Prostate gland (tissue), 2 donors: ENCODE measurements around the gene C6orf136. TPM values are rescaled to one million over a fixed set of nuclear protein-coding genes. Genes with fewer than 3 reads are reported as not detected.

ENCODE experiments used
- DNase-seq: peaks from one replicate; pipeline ENCODE4 v3.0.0-alpha.2; 2019; ENCODE audit warnings: low spot score
- H3K27ac ChIP-seq, 2 donors: fragments of 200-600 bp; sonication (generic); 2 replicates each; pipeline ENCODE4 v1.5.1; 2017 to 2019
- H3K27me3 ChIP-seq: fragments of 200-600 bp; sonication (generic); replicated peaks from 2 replicates; pipeline ENCODE4 v1.5.1; 2019; ENCODE audit not compliant: insufficient read depth
- H3K36me3 ChIP-seq, 2 donors: fragments of 200-600 bp; sonication (generic); 1 replicate in 1 of 2; 2 replicates in 1 of 2; pipeline versions ENCODE4 v1.5.1 to v1.8.1; 2017 to 2019
- H3K4me1 ChIP-seq: fragments of 200-600 bp; sonication (generic); replicated peaks from 2 replicates; pipeline ENCODE4 v1.5.1; 2019
- H3K4me3 ChIP-seq, 2 donors: fragments of 200-600 bp; sonication (generic); 2 replicates each; pipeline ENCODE4 v1.5.1; 2017 to 2019
- H3K9me3 ChIP-seq: fragments of 200-600 bp; sonication (generic); 2 replicates; pipeline ENCODE4 v1.5.1; 2017
- POLR2A ChIP-seq: fragments of 450-650 bp; IDR thresholded peaks from one replicate; pipeline ENCODE4 v1.6.1; 2016; ENCODE audit warnings: antibody characterized with exemption, mild to moderate bottlenecking
- POLR2AphosphoS5 ChIP-seq: sonication (generic); formaldehyde crosslinking; IDR thresholded peaks from one replicate; pipeline ENCODE4 v1.6.1; 2017; ENCODE audit warnings: antibody characterized with exemption
- WGBS: methylation state at CpG from one replicate; pipeline ENCODE4 v1.1.5; 2018; 5-methylcytosine and 5-hydroxymethylcytosine counted together
- intact Hi-C: fragments of 100-400 bp; cut with DNase I; formaldehyde crosslinking; loops from one replicate; pipeline ENCODE4 v1.14.2; 2022
- total RNA-seq, 2 donors: library from RNA; depleted of rRNA; stranded (reverse); fragments of >200 nt; gene quantifications; one replicate each; pipeline ENCODE4 v1.1.0, GENCODE V29; 2016
- TF ChIP-seq, protein P1 (sequence below), 4 experiments: fragments of 200-600 bp in 2 of 4; fragments of 450-650 bp in 2 of 4; sonication (generic) in 2 of 4; IDR thresholded peaks; 1 replicate in 3 of 4; 2 replicates in 1 of 4; pipeline ENCODE4 v1.5.1; 2016 to 2019; ENCODE audit warnings: antibody characterized with exemption in 4 of 4, mild to moderate bottlenecking in 2 of 4, moderate library complexity in 2 of 4

C6orf136 gene
- total RNA-seq, 2 donors from 2014 or later, result 12.8 to 18.5 TPM

DNA sequence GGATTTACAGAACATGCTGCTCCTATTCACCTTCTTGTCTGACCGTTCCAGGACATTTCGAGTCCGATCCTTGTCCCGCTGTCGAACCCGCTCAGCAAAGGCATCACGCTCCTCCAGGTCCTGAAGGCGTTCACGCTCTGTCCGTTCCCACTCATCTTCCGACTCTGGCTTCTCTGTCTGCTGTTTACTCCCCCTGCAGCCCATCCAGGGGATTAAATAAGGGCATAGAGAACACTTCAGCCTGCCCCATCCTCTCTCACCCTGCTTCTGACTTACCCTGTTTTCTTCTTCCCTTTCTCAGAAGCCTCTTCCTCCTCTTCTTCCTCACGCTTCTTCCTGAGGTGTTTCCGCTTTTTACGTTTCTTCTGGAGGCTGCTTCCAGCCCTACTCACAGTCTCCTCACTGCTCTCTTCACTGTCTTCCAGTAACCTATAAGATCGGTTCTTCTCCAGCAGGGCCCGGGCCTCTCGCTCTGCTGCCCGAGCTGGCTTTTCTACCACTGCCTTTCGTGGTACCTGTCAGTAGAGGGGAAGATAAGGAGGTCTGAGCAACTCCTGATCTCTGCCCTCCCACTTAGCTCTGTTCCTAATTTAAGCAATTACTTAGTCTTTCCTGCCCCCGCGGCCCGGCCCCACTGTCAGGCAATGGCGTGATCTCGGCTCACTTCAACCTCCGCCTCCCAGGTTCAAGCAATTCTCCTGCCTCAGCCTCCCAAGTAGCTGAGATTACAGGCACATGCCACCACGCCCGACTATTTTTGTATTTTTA lies 24.0 kb downstream of the C6orf136 start:
- intact Hi-C loops, result no loop called here
- Histone ChIP-seq H3K4me1 (no peaks in the 10 kb centered on the region), H3K27me3 (no peaks in the 10 kb centered on the region), H3K4me3 (no peak overlapping the region), H3K36me3 (peaks cover 6% of the 10 kb centered on the region in 2 donors), H3K9me3 (no peaks in the 10 kb centered on the region), H3K27ac (no peak overlapping the region)
- no peak for DNase-seq
- no peak for TF ChIP-seq POLR2A
- no peak for TF ChIP-seq POLR2AphosphoS5
- TF ChIP-seq, protein P1, sequence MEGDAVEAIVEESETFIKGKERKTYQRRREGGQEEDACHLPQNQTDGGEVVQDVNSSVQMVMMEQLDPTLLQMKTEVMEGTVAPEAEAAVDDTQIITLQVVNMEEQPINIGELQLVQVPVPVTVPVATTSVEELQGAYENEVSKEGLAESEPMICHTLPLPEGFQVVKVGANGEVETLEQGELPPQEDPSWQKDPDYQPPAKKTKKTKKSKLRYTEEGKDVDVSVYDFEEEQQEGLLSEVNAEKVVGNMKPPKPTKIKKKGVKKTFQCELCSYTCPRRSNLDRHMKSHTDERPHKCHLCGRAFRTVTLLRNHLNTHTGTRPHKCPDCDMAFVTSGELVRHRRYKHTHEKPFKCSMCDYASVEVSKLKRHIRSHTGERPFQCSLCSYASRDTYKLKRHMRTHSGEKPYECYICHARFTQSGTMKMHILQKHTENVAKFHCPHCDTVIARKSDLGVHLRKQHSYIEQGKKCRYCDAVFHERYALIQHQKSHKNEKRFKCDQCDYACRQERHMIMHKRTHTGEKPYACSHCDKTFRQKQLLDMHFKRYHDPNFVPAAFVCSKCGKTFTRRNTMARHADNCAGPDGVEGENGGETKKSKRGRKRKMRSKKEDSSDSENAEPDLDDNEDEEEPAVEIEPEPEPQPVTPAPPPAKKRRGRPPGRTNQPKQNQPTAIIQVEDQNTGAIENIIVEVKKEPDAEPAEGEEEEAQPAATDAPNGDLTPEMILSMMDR (IDR thresholded peaks at IDR 0.05), result no peak
- 84% methylated on average over 27 of the region's 27 CpGs for WGBS

DNA sequence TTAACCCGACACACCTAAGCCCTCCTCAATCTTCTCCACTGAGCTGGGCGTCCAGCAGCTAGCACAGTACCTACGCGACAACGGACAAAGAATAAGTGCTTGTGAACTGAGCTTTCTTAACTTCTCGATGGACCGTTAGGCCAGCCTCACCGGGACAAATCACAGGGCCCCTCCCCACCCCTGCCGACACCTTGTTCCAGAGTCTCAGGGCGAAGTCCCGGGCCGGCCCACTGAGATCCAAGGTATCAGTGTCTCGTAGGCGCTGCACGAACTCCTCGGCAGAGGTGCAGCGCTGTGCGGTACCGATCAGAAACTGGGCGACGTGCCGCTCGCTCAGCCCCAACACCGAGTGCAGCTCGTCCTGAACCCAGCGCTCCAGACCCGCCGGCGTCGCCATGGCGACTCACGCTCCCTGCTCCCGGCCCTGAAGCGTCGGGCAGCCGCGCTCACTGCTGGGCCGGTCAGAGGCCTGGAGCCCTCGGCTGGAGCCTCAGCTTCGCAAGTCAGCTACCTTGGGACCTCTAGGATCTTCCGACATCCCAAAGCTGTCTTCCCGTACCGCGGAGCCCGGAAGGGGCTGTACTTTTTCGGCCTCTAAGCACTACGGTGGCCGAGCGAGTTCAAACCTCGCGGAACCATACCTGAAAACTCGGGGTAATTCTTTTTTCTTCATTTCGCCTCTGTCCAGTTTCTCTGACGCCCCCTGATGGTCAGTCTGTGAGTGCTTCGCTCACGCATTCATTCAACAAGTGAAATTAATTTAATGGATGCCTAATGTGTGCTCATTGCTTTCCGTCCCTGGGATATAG lies 25.7 kb downstream of the C6orf136 start, which contains the start of gene DHX16:
Gene DHX16, minus strand, starts transcription at position 562 of the 809 bp plus-strand sequence. Its CDS starts 165 bp downstream, at position 397.
- H3K27me3 ChIP-seq, result no peaks in the 10 kb centered on the region
- H3K27ac ChIP-seq, result peak within 1 kb of the TSS; percentile 62 to 70
- H3K4me3 ChIP-seq, result peak within 1 kb of the TSS; percentile 70 to 88
- H3K36me3 ChIP-seq, result peaks cover 6 to 17% of the 10 kb centered on the region in 2 donors
- TF ChIP-seq, protein P1 (IDR thresholded peaks at IDR 0.05), result peak; percentile 82 to 94 (median 92)
- TF ChIP-seq POLR2AphosphoS5 (peak; percentile 99), POLR2A (peak; percentile 40)
- DNase-seq, result peak; percentile 94
- intact Hi-C loops, result no loop called here
- no peaks in the 10 kb centered on the region for H3K9me3 ChIP-seq
- WGBS, result under 1% methylated on average over 57 of the region's 57 CpGs
- no peaks in the 10 kb centered on the region for H3K4me1 ChIP-seq

DNA sequence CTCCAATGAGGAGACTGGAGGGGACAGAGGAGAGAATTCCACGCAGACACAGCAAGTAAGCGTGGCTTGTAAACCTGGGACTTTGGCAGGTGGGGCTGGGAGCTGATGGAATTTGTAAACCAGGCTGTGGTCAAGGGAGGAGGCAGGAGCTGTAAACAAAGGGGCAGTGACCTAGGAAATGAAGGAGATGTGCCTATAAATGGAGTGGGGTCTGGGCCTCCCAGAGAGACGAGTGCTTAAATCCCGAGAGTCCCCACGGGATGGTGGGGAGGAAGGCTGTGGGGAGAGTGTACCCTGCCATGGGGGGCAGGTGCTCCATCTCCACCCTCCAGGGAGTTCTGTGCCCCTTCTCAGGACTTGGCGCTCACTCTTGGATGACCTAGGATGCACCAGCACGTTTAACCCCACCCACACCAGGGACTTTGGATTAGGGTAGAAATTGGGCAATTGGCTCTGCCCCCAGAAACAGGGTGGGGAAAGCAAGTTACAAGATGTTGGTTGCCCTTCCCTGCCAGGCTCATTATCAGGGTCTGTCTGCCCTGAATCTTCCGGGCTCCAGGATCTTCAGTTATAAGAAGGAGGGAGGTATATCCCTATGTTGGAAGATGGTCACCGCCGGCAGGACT lies 29.8 kb downstream of the C6orf136 start:
- Histone ChIP-seq H3K27ac (no peak overlapping the region), H3K4me1 (no peaks in the 10 kb centered on the region), H3K36me3 (peaks cover 0 to 11% of the 10 kb centered on the region in 2 donors), H3K9me3 (no peaks in the 10 kb centered on the region), H3K4me3 (no peak overlapping the region), H3K27me3 (no peaks in the 10 kb centered on the region)
- DNase-seq, result no peak
- intact Hi-C loops, result loop anchor here (5.0 kb wide), 1 partner anchor 206 kb away; the partner anchor contains the start of gene DDR1
- 72% methylated on average over 10 of the region's 10 CpGs for WGBS
- TF ChIP-seq POLR2AphosphoS5 (no peak), POLR2A (no peak)
- TF ChIP-seq, protein P1 (IDR thresholded peaks at IDR 0.05), result no peak

DNA sequence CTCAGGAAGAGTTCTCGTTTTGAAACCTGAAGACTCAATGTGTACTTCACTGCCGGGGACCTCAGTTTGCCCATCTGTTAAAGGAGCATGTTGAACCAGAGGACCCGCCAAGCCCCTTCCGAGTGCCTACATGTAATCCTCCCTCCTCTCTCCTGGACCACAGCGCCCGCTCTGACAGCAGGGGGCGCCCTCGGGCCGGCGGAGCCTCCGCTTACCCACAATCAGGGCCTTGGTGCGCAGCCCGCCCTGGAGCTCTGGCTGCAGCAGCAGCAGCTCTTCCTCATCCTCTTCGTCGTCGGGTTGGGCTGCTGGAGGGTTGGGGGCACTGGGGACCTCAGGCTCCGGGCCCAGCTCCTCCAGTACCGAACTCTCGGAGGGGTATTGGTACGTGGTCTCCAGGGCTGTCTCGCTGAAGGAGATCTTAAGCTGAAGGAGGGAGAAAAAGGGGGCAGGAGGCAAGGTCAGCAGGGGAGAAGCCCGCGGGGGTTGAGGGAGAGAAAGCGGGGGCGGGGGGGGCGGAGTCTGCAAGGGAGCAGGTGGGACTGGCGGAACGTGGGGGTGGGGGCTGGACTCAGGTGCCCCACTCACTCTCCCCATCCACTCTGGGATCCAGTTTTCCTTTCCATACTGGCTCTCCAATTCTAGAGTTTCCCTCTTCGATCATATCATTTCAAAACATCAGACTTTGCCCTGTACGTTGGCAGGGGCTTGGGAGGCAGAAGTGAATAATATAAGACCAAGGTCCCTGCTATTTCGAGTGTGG lies 32.2 kb downstream of the C6orf136 start:
- TF ChIP-seq, protein P1 (IDR thresholded peaks at IDR 0.05), result peak; percentile 86 to 98 (median 98)
- TF ChIP-seq POLR2A (no peak), POLR2AphosphoS5 (peak; percentile 84)
- peak; percentile 78 for DNase-seq
- intact Hi-C loops, result loop anchor here (1.0 to 5.0 kb wide), 2 partner anchors 43 to 203 kb away; partner anchors contain the start of gene DDR1
- H3K9me3 ChIP-seq, result no peaks in the 10 kb centered on the region
- H3K27me3 ChIP-seq, result no peaks in the 10 kb centered on the region
- H3K36me3 ChIP-seq, result peaks cover 0 to 11% of the 10 kb centered on the region in 2 donors
- peak overlapping the region in 1 of 2 donors; percentile 43 for H3K27ac ChIP-seq
- H3K4me1 ChIP-seq, result peaks cover 2% of the 10 kb centered on the region
- 17% methylated on average over 31 of the region's 31 CpGs for WGBS
- no peak overlapping the region for H3K4me3 ChIP-seq
